Left renal cortex interstitium (tissue), 4 donors: ENCODE measurements around the gene GTF2A1L. TPM values are rescaled to one million over a fixed set of nuclear protein-coding genes. Genes with fewer than 3 reads are reported as not detected.
"Not testable (repeated sequence)": the region's sequence is repeated elsewhere in the genome, so short reads cannot be mapped to it uniquely, and the experiment has no call there.

Source experiments
- DNase-seq, 4 donors: peaks; one replicate each; pipeline ENCODE4 v3.0.0-alpha.2; 2013; ENCODE audit warnings: low read depth in 4 of 4, low spot score in 2 of 4, missing footprints in 1 of 4
- polyA plus RNA-seq, 4 donors: library from polyadenylated mRNA; unstranded; fragments of 120-200 nt; gene quantifications; one replicate each; pipeline ENCODE4 v1.2.1, GENCODE V29; 2013; ENCODE audit not compliant: insufficient read length in 4 of 4

GTF2A1L gene
- polyA plus RNA-seq, 4 donors, result 0.24 to 0.79 (median 0.61) TPM; not detected in 1

GRCh38 chr2:48605482-48606175 lies 12.0 kb upstream of the GTF2A1L start:
- DNase-seq, result no peak

GRCh38 chr2:48607307-48608014 lies 10.2 kb upstream of the GTF2A1L start:
- no peak for DNase-seq

- DNase-seq, result no peak
These were observed 4.4 kb upstream of the GTF2A1L start for GRCh38 chr2:48613211-48613610.

GRCh38 chr2:48614581-48614980 lies 3.1 kb upstream of the GTF2A1L start:
- not testable (repeated sequence) for DNase-seq

- DNase-seq, result no peak
These were observed 1.9 kb downstream of the GTF2A1L start for GRCh38 chr2:48619526-48619925.

GRCh38 chr2:48620604-48621003 lies 2.9 kb downstream of the GTF2A1L start:
- DNase-seq, result no peak

- not testable (repeated sequence) for DNase-seq
These were observed 5.0 kb downstream of the GTF2A1L start for GRCh38 chr2:48622691-48623090.

GRCh38 chr2:48624696-48625095 lies 7.0 kb downstream of the GTF2A1L start:
- no peak for DNase-seq

GRCh38 chr2:48626047-48626446 lies 8.4 kb downstream of the GTF2A1L start:
- no peak for DNase-seq

- DNase-seq, result no peak
These were observed 15.5 kb downstream of the GTF2A1L start for GRCh38 chr2:48633143-48633542.

GRCh38 chr2:48635786-48636185 lies 18.1 kb downstream of the GTF2A1L start:
- no peak for DNase-seq

- DNase-seq, result no peak
These were observed 20.6 kb downstream of the GTF2A1L start for GRCh38 chr2:48638261-48638660.

GRCh38 chr2:48651158-48651790 lies 33.6 kb downstream of the GTF2A1L start:
- no peak for DNase-seq

GRCh38 chr2:48668992-48669391 lies 51.3 kb downstream of the GTF2A1L start:
- no peak for DNase-seq

- no peak for DNase-seq
These were observed 55.9 kb downstream of the GTF2A1L start for GRCh38 chr2:48673581-48673980.

- no peak for DNase-seq
These were observed 57.3 kb downstream of the GTF2A1L start for GRCh38 chr2:48674933-48675332.

- DNase-seq, result no peak
These were observed 59.8 kb downstream of the GTF2A1L start for GRCh38 chr2:48677450-48677849.

- DNase-seq, result no peak
These were observed 67.5 kb downstream of the GTF2A1L start for GRCh38 chr2:48685126-48685525.

- no peak for DNase-seq
These were observed 74.5 kb downstream of the GTF2A1L start for GRCh38 chr2:48691935-48692691.

GRCh38 chr2:48693066-48693465 lies 75.4 kb downstream of the GTF2A1L start:
- DNase-seq, result no peak

GRCh38 chr2:48693645-48694044 lies 76.0 kb downstream of the GTF2A1L start:
- DNase-seq, result no peak
